Mesothelial cell of epicardium (in vitro differentiated cells): ENCODE measurements around the gene HPDL. TPM values are rescaled to one million over a fixed set of nuclear protein-coding genes. Genes with fewer than 3 reads are reported as not detected.
"Not testable (repeated sequence)": the region's sequence is repeated elsewhere in the genome, so short reads cannot be mapped to it uniquely, and the experiment has no call there.

ENCODE experiments used
- DNase-seq, 2 experiments: peaks; one replicate each; pipeline ENCODE4 v3.0.0; 2021; ENCODE audit warnings: low spot score in 2 of 2; ENCODE audit not compliant: unreplicated experiment in 2 of 2
- H3K27ac Mint-ChIP-seq: 2 replicates; pipeline ENCODE4 v1.8.0; 2021; ENCODE audit warnings: mixed read lengths
- H3K27me3 Mint-ChIP-seq: 2 replicates; pipeline ENCODE4 v1.8.0; 2021; ENCODE audit warnings: low read depth, mixed read lengths
- H3K36me3 Mint-ChIP-seq: 2 replicates; pipeline ENCODE4 v1.8.0; 2021; ENCODE audit warnings: mixed read lengths
- H3K4me1 Mint-ChIP-seq: 2 replicates; pipeline ENCODE4 v1.8.0; 2021; ENCODE audit warnings: mixed read lengths
- H3K4me3 Mint-ChIP-seq: 2 replicates; pipeline ENCODE4 v1.8.0; 2021; ENCODE audit warnings: mild to moderate bottlenecking, moderate library complexity, mixed read lengths
- H3K9me3 Mint-ChIP-seq: 2 replicates; pipeline ENCODE4 v1.8.0; 2021; ENCODE audit warnings: mixed read lengths
- CTCF ChIP-seq: fragments of 200-600 bp; sonication (generic); IDR thresholded peaks from one replicate; pipeline ENCODE4 v1.5.0; 2021; ENCODE audit warnings: antibody characterized with exemption; ENCODE audit not compliant: unreplicated experiment
- total RNA-seq: library from RNA; stranded (reverse); gene quantifications from 3 replicates; pipeline ENCODE4 v1.2.1, GENCODE V29; 2021

The HPDL gene
- total RNA-seq, result 2.1 to 2.8 TPM (median 2.4 TPM) in 3 replicates

GRCh38 chr1:45326627-45327623, at the start of gene HPDL:
HPDL (plus strand) TSS chr1:45326895; CDS start chr1:45327149, 254 bp downstream.
- Mint-ChIP-seq H3K36me3 (peaks cover 7% of the 10 kb centered on the region), H3K9me3 (no peaks in the 10 kb centered on the region), H3K27ac (peak within 1 kb of the TSS; percentile 47), H3K4me1 (peaks cover 22% of the 10 kb centered on the region), H3K27me3 (no peaks in the 10 kb centered on the region), H3K4me3 (peak within 1 kb of the TSS; percentile 72)
- peak; percentile 40 to 52 for DNase-seq
- TF ChIP-seq CTCF, result no peak

DNA sequence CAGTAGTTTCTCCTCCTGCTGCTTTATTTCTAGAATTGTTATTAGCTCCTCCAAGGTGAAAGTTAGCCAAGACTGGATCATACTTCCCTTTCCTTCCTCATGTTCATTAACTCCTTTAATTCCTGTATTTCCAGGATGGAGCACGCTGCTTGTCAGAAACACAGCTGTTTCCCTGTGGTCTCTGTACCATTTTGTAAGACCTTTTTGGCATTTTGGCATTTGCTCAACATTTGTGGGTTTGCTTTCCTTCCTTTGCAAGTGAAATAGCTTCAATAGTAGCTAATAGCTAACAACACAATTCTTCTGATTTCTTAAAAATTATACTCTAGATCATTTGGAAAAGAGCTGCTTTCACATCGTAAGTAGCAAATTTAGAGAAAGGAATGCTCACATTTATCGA, 44.3 kb upstream of the HPDL start:
- no peak for DNase-seq
- H3K27me3 Mint-ChIP-seq, result peaks cover 6% of the 10 kb centered on the region
- H3K9me3 Mint-ChIP-seq, result peaks cover 25% of the 10 kb centered on the region
- H3K27ac Mint-ChIP-seq, result no peak overlapping the region
- no peak overlapping the region for H3K4me3 Mint-ChIP-seq
- H3K4me1 Mint-ChIP-seq, result no peaks in the 10 kb centered on the region
- TF ChIP-seq CTCF, result no peak
- no peaks in the 10 kb centered on the region for H3K36me3 Mint-ChIP-seq

- H3K9me3 Mint-ChIP-seq, H3K27ac Mint-ChIP-seq, H3K36me3 Mint-ChIP-seq: not testable (repeated sequence)
Measured at GRCh38 chr1:45284858-45285257, 41.8 kb upstream of the HPDL start.

GRCh38 chr1:45286521-45286920, 40.2 kb upstream of the HPDL start:
- H3K4me3 Mint-ChIP-seq, DNase-seq, H3K4me1 Mint-ChIP-seq, H3K27me3 Mint-ChIP-seq, H3K9me3 Mint-ChIP-seq, H3K36me3 Mint-ChIP-seq, H3K27ac Mint-ChIP-seq: not testable (repeated sequence)

More at GRCh38 chr1:45284858-45285257, 41.8 kb upstream of the HPDL start:
- not testable (repeated sequence) for H3K4me1 Mint-ChIP-seq, DNase-seq, H3K27me3 Mint-ChIP-seq, H3K4me3 Mint-ChIP-seq

- not testable (repeated sequence) for H3K4me1 Mint-ChIP-seq, H3K36me3 Mint-ChIP-seq, H3K27ac Mint-ChIP-seq, H3K4me3 Mint-ChIP-seq, H3K9me3 Mint-ChIP-seq, H3K27me3 Mint-ChIP-seq, DNase-seq
Measured at GRCh38 chr1:45291002-45291401, 35.7 kb upstream of the HPDL start.

DNA sequence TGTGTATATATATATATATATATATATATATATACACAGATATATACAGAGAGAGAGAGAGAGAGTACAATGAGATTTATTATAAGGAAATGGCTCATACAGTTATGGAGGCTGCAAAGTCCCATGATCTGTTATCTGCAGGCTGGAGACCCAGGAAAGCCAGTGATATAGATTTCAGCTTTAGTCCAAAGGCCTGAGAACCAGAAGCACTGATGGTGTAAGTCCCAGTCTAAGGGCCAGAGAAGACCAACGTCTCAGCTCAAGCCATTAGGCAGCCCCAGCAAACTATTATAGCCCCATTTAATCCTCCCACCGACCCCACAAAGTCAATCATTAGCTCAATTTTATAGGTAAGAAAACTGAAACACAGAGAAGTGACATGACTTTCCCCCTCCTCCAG, 35.0 kb upstream of the HPDL start:
- H3K4me1 Mint-ChIP-seq, result no peaks in the 10 kb centered on the region
- no peak for DNase-seq
- no peak for TF ChIP-seq CTCF
- no peak overlapping the region for H3K4me3 Mint-ChIP-seq
- no peak overlapping the region for H3K27ac Mint-ChIP-seq
- no peaks in the 10 kb centered on the region for H3K36me3 Mint-ChIP-seq
- H3K27me3 Mint-ChIP-seq, result peaks cover 8% of the 10 kb centered on the region
- H3K9me3 Mint-ChIP-seq, result peaks cover 4% of the 10 kb centered on the region

DNA sequence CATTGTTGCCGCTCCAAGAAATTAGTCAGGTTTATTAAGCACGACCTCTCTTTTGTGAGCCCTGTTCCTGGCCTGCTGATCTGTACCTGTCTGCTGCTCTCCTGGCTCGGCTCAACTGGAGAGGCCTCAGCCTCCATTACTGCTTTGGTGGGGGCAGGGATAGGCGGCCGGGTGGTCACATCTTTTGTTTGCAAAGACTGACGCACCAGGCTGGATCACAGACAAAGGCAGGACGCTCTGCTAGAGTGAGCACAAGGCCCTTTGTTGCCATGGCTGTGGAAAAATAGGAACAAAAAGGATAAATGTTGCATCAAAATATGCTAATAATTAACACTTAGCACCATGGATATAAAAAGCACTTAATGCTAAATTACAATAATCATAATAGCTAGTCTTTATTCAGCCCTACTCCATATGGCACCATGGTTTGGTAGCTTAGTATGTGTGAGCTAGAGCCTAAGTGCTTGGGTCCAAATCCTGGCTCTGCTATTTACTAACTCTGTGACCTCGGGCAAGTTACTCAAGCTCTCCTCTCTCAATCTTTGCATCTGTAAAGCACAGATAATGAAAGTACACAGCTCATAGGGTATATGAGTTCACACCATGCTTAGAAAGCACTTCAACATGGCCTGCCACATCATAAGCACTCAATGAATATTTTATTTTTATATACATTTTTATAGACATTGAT, 28.9 kb upstream of the HPDL start:
- no peaks in the 10 kb centered on the region for H3K36me3 Mint-ChIP-seq
- peaks cover 1% of the 10 kb centered on the region for H3K4me1 Mint-ChIP-seq
- no peak overlapping the region for H3K27ac Mint-ChIP-seq
- H3K4me3 Mint-ChIP-seq, result no peak overlapping the region
- H3K9me3 Mint-ChIP-seq, result no peaks in the 10 kb centered on the region
- H3K27me3 Mint-ChIP-seq, result no peaks in the 10 kb centered on the region
- no peak for DNase-seq
- no peak for TF ChIP-seq CTCF
